GM20431 (cell line): ENCODE results near the gene MORN4.

ENCODE experiments used
- in situ Hi-C: fragments of 300-500 bp; cut with MseI, MboI; formaldehyde crosslinking; loops from one replicate; pipeline ENCODE4 v1.15.0; 2020; ENCODE audit warnings: low sequenced_read_pairs; ENCODE audit not compliant: unreplicated experiment

The MORN4 gene

GRCh38 chr10:97599272-97599619, 34.1 kb downstream of the MORN4 start:
- in situ Hi-C loops = no loop called here

DNA sequence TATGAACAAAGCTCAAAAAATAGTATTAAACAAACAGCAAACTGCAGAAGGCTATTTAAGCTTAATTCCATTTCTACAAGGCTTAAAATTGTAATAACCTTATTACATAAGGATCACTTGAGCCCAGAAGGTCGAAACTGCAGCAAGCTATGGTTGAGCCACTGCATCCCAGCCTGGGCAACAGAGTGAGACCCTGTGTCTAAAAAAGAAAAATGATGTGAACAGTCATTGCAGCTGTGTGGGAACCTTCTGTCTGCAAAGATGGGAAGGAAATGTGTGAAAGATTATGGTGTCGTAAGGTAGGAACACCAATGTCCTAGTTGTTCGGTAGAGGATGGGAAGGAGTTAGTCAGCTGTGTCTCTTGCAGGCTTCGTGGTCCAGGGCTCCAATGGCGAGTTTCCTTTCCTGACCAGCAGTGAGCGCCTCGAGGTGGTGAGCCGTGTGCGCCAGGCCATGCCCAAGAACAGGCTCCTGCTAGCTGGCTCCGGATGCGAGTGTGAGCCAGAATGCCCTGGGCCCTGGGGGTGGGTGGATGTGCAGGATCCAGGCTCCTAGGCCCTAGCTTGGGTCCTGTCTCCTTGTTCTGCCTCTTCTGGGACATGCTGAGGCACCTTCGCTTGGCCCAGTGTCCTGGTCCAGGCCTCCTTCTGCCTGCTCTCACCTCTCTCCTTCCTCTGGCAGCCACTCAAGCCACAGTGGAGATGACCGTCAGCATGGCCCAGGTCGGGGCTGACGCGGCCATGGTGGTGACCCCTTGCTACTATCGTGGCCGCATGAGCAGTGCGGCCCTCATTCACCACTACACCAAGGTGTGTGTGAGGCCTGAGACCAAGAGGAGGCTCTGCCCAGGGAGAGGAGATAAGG, 34.7 kb downstream of the MORN4 start:
- in situ Hi-C loops = no loop called here

GRCh38 chr10:97597778-97598177, 35.5 kb downstream of the MORN4 start:
- in situ Hi-C loops = no loop called here

DNA sequence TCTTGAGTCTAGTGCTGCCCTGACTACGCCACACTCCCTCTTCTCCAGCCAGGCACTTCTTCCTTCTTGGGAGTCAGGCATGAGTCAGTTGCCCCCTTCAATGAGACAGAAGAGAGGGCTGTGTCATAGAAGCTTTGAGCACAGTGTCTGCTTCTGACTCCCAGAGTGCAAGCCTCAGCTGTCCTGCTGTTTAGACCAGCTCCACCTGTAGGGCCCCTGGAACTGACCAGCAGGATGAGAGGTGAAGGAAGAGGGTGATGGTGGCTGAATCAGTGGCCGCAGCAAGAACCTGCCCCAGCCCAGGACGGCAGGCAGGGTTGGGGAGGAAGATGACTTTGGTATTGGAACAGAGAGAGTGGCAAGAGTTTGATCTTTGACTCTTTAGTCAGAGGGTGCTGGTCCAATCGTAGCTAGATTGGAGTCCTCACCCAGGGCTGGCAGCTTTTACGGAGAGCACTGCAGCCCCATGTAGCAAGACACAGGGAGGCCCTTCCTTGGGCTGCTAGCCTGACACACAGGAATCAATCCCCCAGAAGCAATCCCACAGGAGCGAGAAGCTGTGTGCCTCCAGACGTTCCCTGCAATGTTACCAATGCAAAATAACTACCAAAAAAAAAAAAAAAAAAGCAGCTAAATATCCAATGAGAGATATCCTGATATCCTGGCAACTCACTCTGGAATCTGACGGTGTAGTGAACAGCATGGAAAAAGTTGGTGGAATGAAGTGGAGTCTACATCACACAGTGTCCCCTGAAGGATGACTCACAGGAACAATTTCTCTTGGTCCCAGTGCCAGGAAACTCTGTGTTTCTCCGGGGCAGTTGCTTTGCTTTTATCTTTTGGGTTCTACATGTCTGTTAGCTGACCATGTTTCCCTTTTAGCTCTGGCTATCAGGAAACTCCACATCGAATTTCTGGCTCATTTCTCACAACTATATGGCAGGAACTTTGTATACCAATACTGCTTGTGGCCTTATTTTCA, 36.9 kb downstream of the MORN4 start:
- in situ Hi-C loops = no loop called here

GRCh38 chr10:97593421-97593820, 39.9 kb downstream of the MORN4 start:
- in situ Hi-C loops = no loop called here

- in situ Hi-C loops = no loop called here
Measured at GRCh38 chr10:97590748-97591495, 42.4 kb downstream of the MORN4 start.

GRCh38 chr10:97590082-97590747, 43.1 kb downstream of the MORN4 start:
- in situ Hi-C loops = no loop called here

- in situ Hi-C loops = no loop called here
Measured at GRCh38 chr10:97589479-97589878, 43.8 kb downstream of the MORN4 start, which contains the start of gene C10orf62. TSS of gene C10orf62 (plus strand) at chr10:97589721. CDS start at chr10:97589898, 177 bp downstream.

DNA sequence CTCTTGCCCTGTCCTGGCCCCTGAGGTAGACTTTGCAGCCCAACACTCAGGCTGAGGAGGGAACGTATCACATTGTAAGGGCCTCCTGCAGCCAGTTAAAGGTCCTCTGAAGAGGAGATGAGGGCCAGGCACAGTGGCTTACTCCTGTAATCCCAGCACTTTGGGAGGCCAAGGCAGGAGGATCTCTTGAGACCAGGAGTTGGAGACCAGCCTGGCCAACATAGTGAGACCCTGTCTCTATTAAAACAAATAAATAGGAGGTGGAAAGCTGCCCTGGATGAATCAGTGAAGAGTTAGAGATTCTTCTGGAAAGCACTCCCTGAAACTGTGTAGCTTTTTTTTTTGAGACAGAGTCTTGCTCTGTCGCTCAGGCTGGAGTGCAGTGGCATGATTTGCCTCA, 46.1 kb downstream of the MORN4 start:
- in situ Hi-C loops = no loop called here

- in situ Hi-C loops = no loop called here
Measured at GRCh38 chr10:97585439-97585811, 47.9 kb downstream of the MORN4 start.

DNA sequence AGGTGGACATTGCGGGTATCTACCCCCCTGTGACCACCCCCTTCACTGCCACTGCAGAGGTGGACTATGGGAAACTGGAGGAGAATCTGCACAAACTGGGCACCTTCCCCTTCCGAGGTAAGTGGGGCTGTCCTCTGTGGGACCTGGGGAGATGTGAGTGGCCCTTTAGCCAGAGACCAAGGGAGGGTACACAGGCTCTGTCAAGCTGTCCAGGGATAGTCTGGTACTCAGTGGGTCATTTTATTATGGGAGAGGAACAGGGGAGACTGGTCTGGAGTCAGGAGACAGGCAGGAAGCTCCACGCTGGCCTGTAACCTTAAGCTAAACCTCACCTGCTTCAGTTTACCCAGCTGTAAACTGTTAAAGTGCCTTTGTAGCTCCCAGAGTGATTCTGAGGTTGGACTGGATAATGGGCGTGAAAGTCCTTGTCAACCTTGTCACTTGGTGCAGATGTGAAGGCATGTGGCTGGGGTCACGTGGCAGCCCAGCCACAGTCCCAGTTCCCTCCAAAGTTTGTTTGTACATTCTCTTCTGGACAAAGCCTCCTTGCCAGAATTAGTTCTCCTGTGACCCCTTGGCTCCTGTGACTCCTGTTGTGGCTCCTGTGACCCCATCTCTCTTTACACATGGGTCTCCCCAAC, 48.4 kb downstream of the MORN4 start:
- in situ Hi-C loops = no loop called here

- in situ Hi-C loops = no loop called here
Measured at GRCh38 chr10:97584060-97584797, 49.1 kb downstream of the MORN4 start, which contains the start of gene HOGA1. TSS of gene HOGA1 (plus strand) at chr10:97584389. CDS start at chr10:97584704, 315 bp downstream.

- in situ Hi-C loops = no loop called here
Measured at GRCh38 chr10:97583476-97583875, 49.8 kb downstream of the MORN4 start.

DNA sequence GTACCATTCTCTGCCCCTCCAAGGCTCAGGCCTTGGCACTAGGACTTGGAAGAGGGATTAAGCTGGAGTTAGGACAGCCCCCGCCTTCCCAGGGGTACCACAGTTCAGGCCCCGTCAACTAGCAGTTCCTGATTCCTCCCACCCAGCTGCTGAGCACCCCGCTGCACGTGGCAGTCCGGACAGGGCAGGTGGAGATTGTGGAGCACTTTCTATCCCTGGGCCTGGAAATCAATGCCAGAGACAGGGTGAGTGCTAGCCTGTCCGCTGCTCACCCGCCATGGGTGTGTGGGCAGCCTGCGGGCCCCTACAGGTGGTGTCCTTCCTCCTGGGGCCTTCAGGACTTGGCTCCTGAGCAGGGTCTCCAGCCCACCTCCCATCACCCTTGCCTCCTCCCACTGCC, 51.1 kb downstream of the MORN4 start:
- in situ Hi-C loops = no loop called here

DNA sequence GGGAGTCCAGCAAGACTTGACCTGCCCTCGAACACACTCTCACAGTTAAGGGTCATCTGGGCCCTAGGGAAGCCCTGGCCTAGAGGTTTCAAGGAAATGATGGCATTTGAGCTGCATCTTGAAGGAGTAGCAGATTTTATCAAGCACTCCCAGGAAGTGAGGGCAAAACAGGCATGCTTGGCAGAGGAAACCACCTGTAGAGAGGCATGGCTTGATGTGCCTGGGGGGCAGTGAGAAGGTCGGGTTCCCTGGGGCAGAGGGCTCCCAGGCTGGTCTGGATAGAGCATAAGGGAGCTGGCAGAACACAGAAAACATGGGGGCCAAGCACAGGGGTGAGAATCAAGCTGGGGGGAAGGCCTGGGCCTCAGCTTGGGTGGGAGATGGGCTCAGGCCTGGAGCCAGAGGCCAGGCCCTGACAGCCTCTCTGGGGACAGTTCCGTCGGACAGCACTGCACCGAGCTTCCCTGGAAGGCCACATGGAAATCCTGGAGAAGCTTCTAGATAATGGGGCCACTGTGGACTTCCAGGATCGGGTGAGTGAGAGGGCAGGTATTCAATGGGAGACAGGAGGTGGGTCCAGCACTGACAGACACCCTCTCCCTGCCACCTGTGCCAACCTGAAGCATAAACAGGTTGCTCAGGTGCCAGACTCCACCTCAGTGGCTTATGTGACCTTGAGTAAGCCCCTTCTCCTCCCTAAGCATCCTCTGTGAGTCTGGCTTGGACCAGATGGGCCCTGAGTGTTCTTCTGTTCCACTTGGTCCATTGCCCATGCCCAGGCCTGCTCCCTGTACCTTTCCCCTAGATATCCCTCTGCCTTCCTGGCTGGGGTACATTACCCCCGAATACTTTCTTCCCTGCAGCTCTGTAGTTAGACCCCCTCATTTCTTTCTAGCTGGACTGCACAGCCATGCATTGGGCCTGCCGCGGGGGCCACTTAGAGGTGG, 52.6 kb downstream of the MORN4 start:
- in situ Hi-C loops = no loop called here

GRCh38 chr10:97578171-97578844, 55.0 kb downstream of the MORN4 start:
- in situ Hi-C loops = no loop called here

- in situ Hi-C loops = no loop called here
Measured at GRCh38 chr10:97577701-97578100, 55.6 kb downstream of the MORN4 start.
